ENCODE results near the gene RPS14.

DNA sequence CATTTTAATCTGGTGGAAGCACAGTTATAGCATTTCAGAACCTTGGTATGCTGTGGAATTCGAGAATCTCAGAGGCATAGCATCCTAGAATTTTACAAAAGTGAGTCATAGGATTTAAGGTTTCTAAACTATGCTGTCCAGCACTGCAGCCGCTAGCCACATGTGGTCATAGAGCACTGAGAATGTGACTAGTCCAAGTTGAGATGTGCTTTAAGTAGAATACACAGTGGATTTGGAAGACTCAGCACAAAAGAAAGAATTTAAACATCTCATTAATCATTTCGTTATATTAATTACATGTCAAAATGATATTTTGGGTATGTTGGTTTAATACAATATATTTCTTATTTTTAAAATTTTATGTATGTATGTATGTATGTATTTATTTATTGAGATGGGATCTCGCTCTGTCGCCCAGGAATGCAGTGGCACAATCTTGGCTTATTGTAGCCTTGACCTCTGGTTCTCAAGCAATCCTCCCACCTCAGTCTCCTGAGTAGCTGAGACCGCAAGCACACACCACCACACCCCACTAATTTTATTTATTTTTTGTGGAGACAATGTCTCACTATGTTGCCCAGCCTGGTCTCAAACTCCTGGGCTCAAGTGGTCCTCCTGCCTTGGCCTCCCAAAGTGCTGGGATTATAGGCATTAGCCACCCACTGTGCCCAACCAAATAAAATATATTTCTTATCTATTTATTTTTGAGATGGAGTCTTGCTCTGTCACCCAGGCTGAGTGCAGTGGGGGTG is 20.4 kb upstream of the RPS14 start:
- TF ChIP-seq CTCF (conservative IDR thresholded peaks at IDR 0.05; ENCODE audit: low read depth, low read length), result no peak
- 0 out of 2 replicates have a peak, but pooled peaks have one; percentile 24 for TF ChIP-seq USF2 (IDR thresholded peaks at IDR 0.05; ENCODE audit: low read depth, low read length)
- peak; percentile 97 for TF ChIP-seq MXI1 (IDR thresholded peaks at IDR 0.05; ENCODE audit: borderline replicate concordance, low read depth, low read length)
- 0 out of 2 replicates have a peak, but pooled peaks have one; percentile 22 for TF ChIP-seq CEBPB (IDR thresholded peaks at IDR 0.05; ENCODE audit: low read depth, low read length)
- TF ChIP-seq RAD21 (IDR thresholded peaks at IDR 0.05; ENCODE audit: low read length), result no peak; the same call in 1 of the 2 replicates
- no peak for TF ChIP-seq POLR2A (IDR thresholded peaks at IDR 0.05; ENCODE audit: low read depth, low read length)
- TF ChIP-seq ELK1 (IDR thresholded peaks at IDR 0.05; ENCODE audit: borderline replicate concordance, low read depth, low read length), result no peak
